Measurements from ENCODE around the gene GTF2IRD1. TPM values are rescaled to one million over a fixed set of nuclear protein-coding genes. Genes with fewer than 3 reads are reported as not detected.

Gene GTF2IRD1
- total and polyA plus RNA-seq, 2 of the 13 experiments (the other 11 are each of a cell fraction or from before 2014, with no cell fraction given), result 16.5 to 26.7 TPM

DNA sequence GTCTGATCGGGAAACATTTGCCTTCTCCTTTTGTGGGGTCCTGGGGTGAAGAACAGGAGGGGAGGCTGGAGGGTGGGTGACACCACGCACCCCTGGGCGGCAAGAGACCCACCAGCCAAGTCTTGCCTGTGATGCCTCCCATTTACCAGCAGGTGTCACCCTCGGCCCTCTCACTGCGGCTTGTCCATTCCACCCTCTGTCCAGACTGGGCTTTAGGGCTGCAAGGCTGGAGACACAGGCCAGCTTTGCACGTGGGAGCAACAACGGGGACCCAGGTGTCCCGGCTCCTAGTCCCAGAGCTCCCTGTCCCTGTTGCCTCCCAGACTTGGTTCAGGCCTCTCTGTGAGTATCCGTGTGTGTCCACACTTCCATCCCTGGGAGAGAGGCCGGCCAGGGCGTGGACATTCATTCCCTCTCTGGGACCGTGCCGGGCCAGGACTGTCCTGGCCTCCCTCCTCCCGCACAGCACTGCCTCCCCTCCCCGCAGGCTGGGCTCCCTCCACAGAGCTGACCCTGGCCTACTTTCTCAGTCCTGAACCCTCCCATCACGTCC, 36.2 kb upstream of the GTF2IRD1 start (continued):
- TF ChIP-seq ZNF660 (CRISPR knock-in tag; IDR thresholded peaks at IDR 0.05; ENCODE audit: borderline replicate concordance, low read depth) (no peak), NR3C1 (CRISPR knock-in tag; IDR thresholded peaks at IDR 0.05) (no peak), ZNF781 (CRISPR knock-in tag; IDR thresholded peaks at IDR 0.05; ENCODE audit: borderline replicate concordance, not compliant biosample characterization) (no peak), SIN3A (IDR thresholded peaks at IDR 0.05; ENCODE audit: borderline replicate concordance, low read depth, low read length) (no peak), ZNF253 (CRISPR knock-in tag; IDR thresholded peaks at IDR 0.05; ENCODE audit: borderline replicate concordance) (no peak), SMC3 (IDR thresholded peaks at IDR 0.05; ENCODE audit: low read length) (peak; percentile 82), ZNF672 (CRISPR knock-in tag; IDR thresholded peaks at IDR 0.05) (no peak), ZNF468 (CRISPR knock-in tag; IDR thresholded peaks at IDR 0.05) (no peak), DMAP1 (CRISPR knock-in tag; IDR thresholded peaks at IDR 0.05) (no peak), MIER3 (CRISPR knock-in tag; IDR thresholded peaks at IDR 0.05; ENCODE audit: borderline replicate concordance) (0 out of 2 replicates have a peak, but pooled peaks have one; percentile 30), KDM4B (CRISPR knock-in tag; IDR thresholded peaks at IDR 0.05) (no peak), HMGXB3 (CRISPR knock-in tag; IDR thresholded peaks at IDR 0.05; ENCODE audit: borderline replicate concordance) (0 out of 2 replicates have a peak, but pooled peaks have one; percentile 33), ZNF362 (CRISPR knock-in tag; IDR thresholded peaks at IDR 0.05; ENCODE audit: borderline replicate concordance) (peak; percentile 45; the same call in 1 of the 2 replicates), ZNF350 (CRISPR knock-in tag; IDR thresholded peaks at IDR 0.05; ENCODE audit: borderline replicate concordance, low read depth) (no peak; the same call in 1 of the 2 replicates), ZNF615 (CRISPR knock-in tag; IDR thresholded peaks at IDR 0.05; ENCODE audit: borderline replicate concordance) (no peak), MTA1 (CRISPR knock-in tag; IDR thresholded peaks at IDR 0.05; ENCODE audit: borderline replicate concordance) (no peak), ZNF256 (CRISPR knock-in tag; conservative IDR thresholded peaks at IDR 0.05) (no peak), TARDBP (CRISPR knock-in tag; IDR thresholded peaks at IDR 0.05) (0 out of 2 replicates have a peak, but pooled peaks have one; percentile 52)
- TF ChIP-seq, protein P1, sequence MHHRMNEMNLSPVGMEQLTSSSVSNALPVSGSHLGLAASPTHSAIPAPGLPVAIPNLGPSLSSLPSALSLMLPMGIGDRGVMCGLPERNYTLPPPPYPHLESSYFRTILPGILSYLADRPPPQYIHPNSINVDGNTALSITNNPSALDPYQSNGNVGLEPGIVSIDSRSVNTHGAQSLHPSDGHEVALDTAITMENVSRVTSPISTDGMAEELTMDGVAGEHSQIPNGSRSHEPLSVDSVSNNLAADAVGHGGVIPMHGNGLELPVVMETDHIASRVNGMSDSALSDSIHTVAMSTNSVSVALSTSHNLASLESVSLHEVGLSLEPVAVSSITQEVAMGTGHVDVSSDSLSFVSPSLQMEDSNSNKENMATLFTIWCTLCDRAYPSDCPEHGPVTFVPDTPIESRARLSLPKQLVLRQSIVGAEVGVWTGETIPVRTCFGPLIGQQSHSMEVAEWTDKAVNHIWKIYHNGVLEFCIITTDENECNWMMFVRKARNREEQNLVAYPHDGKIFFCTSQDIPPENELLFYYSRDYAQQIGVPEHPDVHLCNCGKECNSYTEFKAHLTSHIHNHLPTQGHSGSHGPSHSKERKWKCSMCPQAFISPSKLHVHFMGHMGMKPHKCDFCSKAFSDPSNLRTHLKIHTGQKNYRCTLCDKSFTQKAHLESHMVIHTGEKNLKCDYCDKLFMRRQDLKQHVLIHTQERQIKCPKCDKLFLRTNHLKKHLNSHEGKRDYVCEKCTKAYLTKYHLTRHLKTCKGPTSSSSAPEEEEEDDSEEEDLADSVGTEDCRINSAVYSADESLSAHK (CRISPR knock-in tag; IDR thresholded peaks at IDR 0.05; ENCODE audit: borderline replicate concordance), result no peak
- TF ChIP-seq, protein P2, sequence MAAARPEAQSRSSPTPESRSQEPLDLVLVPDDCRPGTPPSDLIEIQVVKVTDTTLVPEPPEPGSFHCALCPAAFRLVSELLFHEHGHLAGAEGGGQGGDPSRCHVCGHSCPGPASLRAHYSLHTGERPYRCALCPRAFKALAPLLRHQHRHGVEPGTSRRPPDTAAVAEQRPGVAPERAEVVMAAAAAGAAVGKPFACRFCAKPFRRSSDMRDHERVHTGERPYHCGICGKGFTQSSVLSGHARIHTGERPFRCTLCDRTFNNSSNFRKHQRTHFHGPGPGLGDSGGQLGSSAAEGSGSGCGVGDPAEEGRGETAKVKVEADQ (CRISPR knock-in tag; IDR thresholded peaks at IDR 0.05; ENCODE audit: borderline replicate concordance), result no peak
